A549 (cell line): ENCODE measurements around the gene RRAS2. TPM values are rescaled to one million over a fixed set of nuclear protein-coding genes. Genes with fewer than 3 reads are reported as not detected.
A peak's percentile ranks its signal among the peaks of the same experiment; 100 is the strongest.

Experiments
- ATAC-seq, 2 experiments: fragments of 200-7000 bp in 1 of 2; fragments of >200 bp in 1 of 2; cut with Nextera tagmentation in 1 of 2; cut with Tn5 transposase in 1 of 2; 3 replicates each; pipeline versions ENCODE4 v1.8.0 to v1.9.1; 2018 to 2020; ENCODE audit warnings: mild to moderate bottlenecking in 1 of 2, moderate library complexity in 1 of 2
- CTCF ChIA-PET: fragments of 300-600 bp; sonication (Branson Sonifier 250); formaldehyde crosslinking; extraction: SDS; loops from one replicate; lab custom pipeline; 2021; ENCODE audit warnings: antibody characterized with exemption, inconsistent platforms; lab: Yijun Ruan, JAX
- POLR2A ChIA-PET: fragments of 350-600 bp; formaldehyde crosslinking; extraction: SDS; loops from one replicate; lab custom pipeline; 2021; ENCODE audit warnings: antibody characterized with exemption, inconsistent platforms; lab: Yijun Ruan, JAX
- DNase-seq, 2 experiments: peaks; one replicate each; pipeline versions ENCODE4 v3.0.0 to v3.0.0-alpha.2; 2011 to 2016; ENCODE audit warnings: low read depth in 1 of 2, low spot score in 1 of 2
- FAIRE-seq: peaks from 2 replicates; lab custom pipeline; 2011; peaks lifted over from hg19 to GRCh38; lab: Jason Lieb, UNC
- H3K27ac ChIP-seq, 2 experiments: fragments of >200 bp; sonication (Bioruptor Twin); formaldehyde crosslinking; 3 replicates each; pipeline ENCODE4 v1.5.1; 2016 to 2017
- H3K4me1 ChIP-seq: fragments of >200 bp; sonication (Bioruptor Twin); formaldehyde crosslinking; 3 replicates; pipeline ENCODE4 v1.6.1; 2016
- H3K4me2 ChIP-seq: fragments of >200 bp; sonication (Bioruptor Twin); formaldehyde crosslinking; 3 replicates; pipeline ENCODE4 v1.6.1; 2016
- H3K4me3 ChIP-seq: fragments of >200 bp; sonication (Bioruptor Twin); formaldehyde crosslinking; 3 replicates; pipeline ENCODE4 v1.5.1; 2016
- H3K9me3 ChIP-seq: fragments of >200 bp; sonication (Bioruptor Twin); formaldehyde crosslinking; 3 replicates; pipeline ENCODE4 v1.6.1; 2016
- ATOH8 ChIP-seq: fragments of 250-450 bp; sonication (Bioruptor Pico); IDR thresholded peaks from 2 replicates; pipeline ENCODE4 v1.5.0; 2020; ENCODE audit warnings: low read depth, mild to moderate bottlenecking, moderate library complexity
- BCL3 ChIP-seq: fragments of >200 bp; sonication (Bioruptor Twin); formaldehyde crosslinking; IDR thresholded peaks from 3 replicates; pipeline ENCODE4 v1.6.1; 2016
- CBX8 ChIP-seq: fragments of 200-600 bp; sonication (generic); IDR thresholded peaks from 2 replicates; pipeline ENCODE4 v1.6.1; 2016
- CHD2 ChIP-seq: fragments of 150-350 bp; IDR thresholded peaks from 2 replicates; pipeline ENCODE4 v1.6.1; 2014; ENCODE audit warnings: low read length; ENCODE audit not compliant: partially characterized antibody
- FOXS1 ChIP-seq: fragments of 250-450 bp; sonication (Bioruptor Pico); IDR thresholded peaks from 2 replicates; pipeline ENCODE4 v1.5.0; 2020; ENCODE audit warnings: mild to moderate bottlenecking, moderate library complexity
- GATA3 ChIP-seq: IDR thresholded peaks from 2 replicates; pipeline ENCODE4 v1.6.1; 2012; ENCODE audit warnings: borderline replicate concordance
- HES2 ChIP-seq: fragments of >200 bp; sonication (Bioruptor Twin); formaldehyde crosslinking; IDR thresholded peaks from 2 replicates; pipeline ENCODE4 v1.6.1; 2016
- HOXB13 ChIP-seq: fragments of 250-450 bp; sonication (Bioruptor Pico); IDR thresholded peaks from 2 replicates; pipeline ENCODE4 v1.5.0; 2020; ENCODE audit warnings: low read depth, mild to moderate bottlenecking, moderate library complexity
- HOXB5 ChIP-seq: fragments of 250-450 bp; sonication (Bioruptor Pico); IDR thresholded peaks from 2 replicates; pipeline ENCODE4 v1.5.0; 2020; ENCODE audit warnings: mild to moderate bottlenecking, moderate library complexity
- JUNB ChIP-seq: fragments of >200 bp; sonication (Bioruptor Twin); formaldehyde crosslinking; IDR thresholded peaks from 2 replicates; pipeline ENCODE4 v1.6.1; 2016
- KDM1A ChIP-seq: fragments of 200-600 bp; sonication (generic); IDR thresholded peaks from 2 replicates; pipeline ENCODE4 v1.6.1; 2016; ENCODE audit warnings: low read depth, mild to moderate bottlenecking
- KDM5A ChIP-seq: fragments of 200-600 bp; sonication (generic); IDR thresholded peaks from 2 replicates; pipeline ENCODE4 v1.6.1; 2016; ENCODE audit warnings: antibody characterized with exemption, mild to moderate bottlenecking
- MYC ChIP-seq: IDR thresholded peaks from 2 replicates; pipeline ENCODE4 v1.6.1; 2012; ENCODE audit warnings: mild to moderate bottlenecking, inconsistent platforms, low read length, improper control_type of control experiment, borderline replicate concordance
- REST ChIP-seq: fragments of 200-600 bp; sonication (generic); IDR thresholded peaks from 2 replicates; pipeline ENCODE4 v1.6.1; 2016; ENCODE audit warnings: antibody characterized with exemption, mild to moderate bottlenecking, moderate library complexity
- SREBF2 ChIP-seq: fragments of 450-650 bp; IDR thresholded peaks from 2 replicates; pipeline ENCODE4 v1.6.1; 2014; ENCODE audit warnings: mild to moderate bottlenecking, moderate library complexity
- TFCP2L1 ChIP-seq: fragments of 250-450 bp; sonication (Bioruptor Pico); IDR thresholded peaks from 2 replicates; pipeline ENCODE4 v1.5.0; 2021; ENCODE audit warnings: mild to moderate bottlenecking
- ZFP36 ChIP-seq: fragments of 450-650 bp; IDR thresholded peaks from 2 replicates; pipeline ENCODE4 v1.6.1; 2014; ENCODE audit warnings: borderline replicate concordance; ENCODE audit not compliant: partially characterized antibody
- WGBS: methylation state at CpG from one replicate; pipeline ENCODE4 v1.1.6; 2017; ENCODE audit errors: missing lambda C conversion rate; 5-methylcytosine and 5-hydroxymethylcytosine counted together
- polyA plus RNA-seq, 4 experiments: library from polyadenylated mRNA; depleted of rRNA in 3 of 4; stranded (reverse); fragments of >200 nt; fragmentation: RNase III in 1 of 4; extraction: RNeasy Plus Mini Kit Qiagen cat#74134 plus additional on column Dnase treatment in 1 of 4; gene quantifications; 2 replicates in 3 of 4; 3 replicates in 1 of 4; pipeline ENCODE4 v1.2.3, GENCODE V29; 2011 to 2017

RRAS2 gene
- polyA plus RNA-seq, 2 of the 4 experiments (the other 2 are of a cell fraction): 37.9 to 48.2 TPM

GRCh38 chr11:14240221-14240620 is 118.8 kb downstream of the RRAS2 start (continued):
- TF ChIP-seq REST (no peak), GATA3 (no peak), KDM1A (no peak), SREBF2 (no peak), HOXB13 (CRISPR knock-in tag) (no peak), HES2 (no peak)

- WGBS: 43% methylated on average over 9 of the region's 9 CpGs
- DNase-seq (no peak), ATAC-seq (no peak), FAIRE-seq (no peak)
- no peaks in the 10 kb centered on the region for H3K9me3 ChIP-seq
- H3K4me2 ChIP-seq: no peak overlapping the region
- no peak overlapping the region for H3K27ac ChIP-seq
- H3K4me1 ChIP-seq: no peaks in the 10 kb centered on the region
- TF ChIP-seq TFCP2L1 (CRISPR knock-in tag): no peak
- TF ChIP-seq JUNB: no peak
- no peak for TF ChIP-seq ZFP36
- TF ChIP-seq BCL3: no peak
- no peak for TF ChIP-seq GATA3
- TF ChIP-seq FOXS1 (CRISPR knock-in tag): no peak
- TF ChIP-seq HOXB5 (CRISPR knock-in tag): no peak
- TF ChIP-seq CBX8: no peak
- no peak overlapping the region for H3K4me3 ChIP-seq
- POLR2A ChIA-PET: no interaction called here
- CTCF ChIA-PET: interaction anchor here (1.0 to 1.1 kb wide), 2 partner anchors 12 to 465 kb away, joined by 3 read pairs; no protein-coding TSS in a partner anchor
These were observed 121.5 kb downstream of the RRAS2 start for GRCh38 chr11:14237444-14237961.

GRCh38 chr11:14235701-14236100 is 123.3 kb downstream of the RRAS2 start:
- CTCF ChIA-PET: interaction anchor here (1.4 to 1.5 kb wide), 2 partner anchors 14 to 279 kb away, joined by 3 read pairs; no protein-coding TSS in a partner anchor
- TF ChIP-seq ATOH8: no peak
- no peak for TF ChIP-seq KDM5A
- TF ChIP-seq CHD2: no peak
- no peak for TF ChIP-seq MYC

More at GRCh38 chr11:14235701-14236100, 123.3 kb downstream of the RRAS2 start:
- Histone ChIP-seq H3K4me3 (no peak overlapping the region), H3K4me2 (0 out of 3 replicates have a peak overlapping the region, but pooled peaks have one; percentile 34), H3K27ac (no peak overlapping the region), H3K4me1 (no peaks in the 10 kb centered on the region), H3K9me3 (no peaks in the 10 kb centered on the region)
- POLR2A ChIA-PET: no interaction called here
- no peak for FAIRE-seq
- DNase-seq: no peak
- ATAC-seq: no peak
- WGBS: 5% methylated on average over 1 of the region's 1 CpG
